ENCODE measurements around the gene STMN3. TPM values are rescaled to one million over a fixed set of nuclear protein-coding genes. Genes with fewer than 3 reads are reported as not detected.

The STMN3 gene
- total and polyA plus RNA-seq, 2 of the 8 experiments (the other 6 are each of a cell fraction or from before 2014, with no cell fraction given), result 51.5 to 63.1 TPM

DNA sequence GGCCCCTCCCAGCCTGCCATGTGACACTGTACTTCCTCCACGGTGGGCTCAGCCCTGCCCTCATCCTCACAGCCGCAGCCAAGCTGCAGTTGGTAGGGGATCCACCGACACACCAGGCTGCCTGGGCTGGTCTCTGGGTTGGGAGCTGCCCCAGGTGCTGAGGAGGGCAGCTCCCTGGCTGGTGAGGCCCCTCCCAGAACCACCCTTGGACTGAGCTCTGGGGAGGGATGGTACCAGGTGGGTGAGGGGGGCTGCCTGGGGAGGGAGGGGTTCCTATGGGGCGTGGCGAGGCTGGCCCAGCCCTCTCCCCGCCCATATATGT is 43.0 kb upstream of the STMN3 start (continued):
- TF ChIP-seq RXRA (IDR thresholded peaks at IDR 0.05; ENCODE audit: insufficient read depth, low read depth, low read length), result no peak
- TF ChIP-seq NRF1 (IDR thresholded peaks at IDR 0.05; ENCODE audit: low read depth, low read length), result no peak
- no peak for TF ChIP-seq RAD21 (IDR thresholded peaks at IDR 0.05 in 1 of 2, conservative IDR thresholded peaks at IDR 0.05 in 1 of 2; ENCODE audit: low read depth in 2 of 2, low read length in 2 of 2)
- TF ChIP-seq KDM1A (IDR thresholded peaks at IDR 0.05; ENCODE audit: borderline replicate concordance, low read length), result peak; percentile 80; the same call in 1 of the 2 replicates
- TF ChIP-seq, protein P1, sequence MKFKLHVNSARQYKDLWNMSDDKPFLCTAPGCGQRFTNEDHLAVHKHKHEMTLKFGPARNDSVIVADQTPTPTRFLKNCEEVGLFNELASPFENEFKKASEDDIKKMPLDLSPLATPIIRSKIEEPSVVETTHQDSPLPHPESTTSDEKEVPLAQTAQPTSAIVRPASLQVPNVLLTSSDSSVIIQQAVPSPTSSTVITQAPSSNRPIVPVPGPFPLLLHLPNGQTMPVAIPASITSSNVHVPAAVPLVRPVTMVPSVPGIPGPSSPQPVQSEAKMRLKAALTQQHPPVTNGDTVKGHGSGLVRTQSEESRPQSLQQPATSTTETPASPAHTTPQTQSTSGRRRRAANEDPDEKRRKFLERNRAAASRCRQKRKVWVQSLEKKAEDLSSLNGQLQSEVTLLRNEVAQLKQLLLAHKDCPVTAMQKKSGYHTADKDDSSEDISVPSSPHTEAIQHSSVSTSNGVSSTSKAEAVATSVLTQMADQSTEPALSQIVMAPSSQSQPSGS (IDR thresholded peaks at IDR 0.05; ENCODE audit: low read length), result no peak
- TF ChIP-seq SAP30 (IDR thresholded peaks at IDR 0.05; ENCODE audit: insufficient read depth, insufficient replicate concordance, low read length), result no peak
- TF ChIP-seq CHD2 (IDR thresholded peaks at IDR 0.05; ENCODE audit: low read length), result no peak
- no peak for TF ChIP-seq SIRT6 (IDR thresholded peaks at IDR 0.05; ENCODE audit: low read length)
- TF ChIP-seq TBP (IDR thresholded peaks at IDR 0.05; ENCODE audit: low read depth, low read length), result 0 out of 2 replicates have a peak, but pooled peaks have one; percentile 42
- no peak for TF ChIP-seq RFX5 (IDR thresholded peaks at IDR 0.05; ENCODE audit: borderline replicate concordance, low read depth, low read length)
- TF ChIP-seq TEAD4 (IDR thresholded peaks at IDR 0.05; ENCODE audit: low read depth, low read length), result no peak
- no peak for TF ChIP-seq HDAC6 (IDR thresholded peaks at IDR 0.05; ENCODE audit: low read depth, low read length)
- TF ChIP-seq CBX8 (IDR thresholded peaks at IDR 0.05; ENCODE audit: borderline replicate concordance, low read depth, low read length), result no peak
- TF ChIP-seq POLR2A (IDR thresholded peaks at IDR 0.05; ENCODE audit: control extremely low read depth in 1 of 2, low read depth in 2 of 2, low read length in 2 of 2), result peak in 1 of 2 experiments; percentile 49; a peak in 1 of 3 replicates
- no peak for TF ChIP-seq BRCA1 (IDR thresholded peaks at IDR 0.05; ENCODE audit: low read depth, low read length)
- TF ChIP-seq, protein P2, sequence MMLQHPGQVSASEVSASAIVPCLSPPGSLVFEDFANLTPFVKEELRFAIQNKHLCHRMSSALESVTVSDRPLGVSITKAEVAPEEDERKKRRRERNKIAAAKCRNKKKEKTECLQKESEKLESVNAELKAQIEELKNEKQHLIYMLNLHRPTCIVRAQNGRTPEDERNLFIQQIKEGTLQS (IDR thresholded peaks at IDR 0.05; ENCODE audit: insufficient read depth, low read depth, low read length), result no peak
- TF ChIP-seq, protein P3, sequence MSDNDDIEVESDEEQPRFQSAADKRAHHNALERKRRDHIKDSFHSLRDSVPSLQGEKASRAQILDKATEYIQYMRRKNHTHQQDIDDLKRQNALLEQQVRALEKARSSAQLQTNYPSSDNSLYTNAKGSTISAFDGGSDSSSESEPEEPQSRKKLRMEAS (IDR thresholded peaks at IDR 0.05), result no peak
- no peak for TF ChIP-seq ZNF274 (IDR thresholded peaks at IDR 0.05; ENCODE audit: borderline replicate concordance, extremely low read depth, low read length)
- TF ChIP-seq YY1 (IDR thresholded peaks at IDR 0.05; ENCODE audit: low read depth, low read length), result no peak
- no peak for TF ChIP-seq SUZ12 (IDR thresholded peaks at IDR 0.05; ENCODE audit: low read length)
- no peak for TF ChIP-seq RBBP5 (IDR thresholded peaks at IDR 0.05; ENCODE audit: borderline replicate concordance, low read depth, low read length)
- TF ChIP-seq CTBP2 (IDR thresholded peaks at IDR 0.05; ENCODE audit: borderline replicate concordance, insufficient read depth, insufficient read length, low read length), result no peak
- TF ChIP-seq PHF8 (conservative IDR thresholded peaks at IDR 0.05; ENCODE audit: low read depth, low read length), result 0 out of 2 replicates have a peak, but pooled peaks have one; percentile 22
- no peak for TF ChIP-seq SP1 (IDR thresholded peaks at IDR 0.05; ENCODE audit: low read depth, low read length)

Data from H1 (cell line).